ENCODE results near the gene CD302. TPM values are rescaled to one million over a fixed set of nuclear protein-coding genes. Genes with fewer than 3 reads are reported as not detected.

CD302 gene
- total and polyA plus RNA-seq, 2 donors (not counting 1 experiment from before 2014, with no cell fraction given) = 0.72 to 1.5 TPM

DNA sequence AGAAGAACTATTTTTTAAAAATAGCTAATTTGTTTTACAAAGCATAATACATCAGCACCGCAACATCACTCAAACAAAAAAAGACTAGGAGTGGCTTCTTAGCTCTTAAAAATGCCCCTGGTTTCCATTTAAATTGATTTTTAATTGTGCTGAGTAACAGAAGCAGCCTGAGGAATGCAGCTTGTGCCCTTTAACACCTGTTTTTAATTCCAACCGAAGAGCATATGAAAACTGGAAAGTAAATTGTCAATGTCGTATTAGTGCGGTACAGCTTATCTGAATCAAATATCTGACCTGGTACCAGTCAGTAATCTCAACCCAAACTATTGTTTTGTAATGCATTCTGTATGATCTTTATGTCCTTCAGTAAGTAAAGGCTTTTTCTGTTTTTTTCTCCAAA lies 13.2 kb upstream of the CD302 start:
- Histone ChIP-seq H3K36me3 (replicated peaks in 1 of 2; ENCODE audit: control extremely low read depth in 1 of 2, control insufficient read depth in 1 of 2, extremely low read depth in 1 of 2, insufficient read depth in 2 of 2, low read length in 1 of 2) (peaks cover 0 to 15% of the 10 kb centered on the region in 2 experiments), H3K27me3 (replicated peaks in 1 of 4; ENCODE audit: control extremely low read depth in 1 of 4, control insufficient read depth in 3 of 4, insufficient read depth in 4 of 4, low read length in 3 of 4) (no peaks in the 10 kb centered on the region), H3K9ac (ENCODE audit: low read length) (no peak overlapping the region), H3K27ac (ENCODE audit: low read length in 2 of 2) (no peak overlapping the region), H3K4me2 (replicated peaks; ENCODE audit: low read depth, low read length, poor library complexity, severe bottlenecking) (no peak overlapping the region), H4K20me1 (ENCODE audit: control insufficient read depth, insufficient read depth, low read length, poor library complexity, severe bottlenecking) (no peaks in the 10 kb centered on the region), H3K79me2 (ENCODE audit: control insufficient read depth, insufficient read depth, low read length) (no peaks in the 10 kb centered on the region), H3K4me3 (ENCODE audit: control extremely low read depth in 1 of 5, extremely low read depth in 1 of 5, insufficient read depth in 1 of 5, low read depth in 2 of 5, low read length in 4 of 5) (no peak overlapping the region), H2AFZ (ENCODE audit: insufficient read depth, low read depth, low read length, poor library complexity, severe bottlenecking) (no peak overlapping the region), H3K9me3 (ENCODE audit: control extremely low read depth in 1 of 3, control insufficient read depth in 2 of 3, insufficient read depth in 1 of 3, low read length in 2 of 3) (no peaks in the 10 kb centered on the region), H3K4me1 (ENCODE audit: control insufficient read depth in 2 of 2, insufficient read depth in 2 of 2, low read length in 2 of 2) (no peaks in the 10 kb centered on the region)
- DNase-seq (no peak), ATAC-seq (ENCODE audit: low read depth) (no peak)
- Mint-ChIP-seq H3K27ac (no peak overlapping the region), H3K27me3 (no peaks in the 10 kb centered on the region), H3K9me3 (ENCODE audit: insufficient read depth) (no peaks in the 10 kb centered on the region), H3K4me1 (no peaks in the 10 kb centered on the region), H3K4me3 (no peak overlapping the region)
- intact Hi-C loops (cut with micrococcal nuclease) = no loop called here
- TF ChIP-seq EZH2 (IDR thresholded peaks at IDR 0.05; ENCODE audit: borderline replicate concordance, insufficient read depth, low read depth, low read length, poor library complexity, severe bottlenecking) = no peak
- TF ChIP-seq, protein P1, sequence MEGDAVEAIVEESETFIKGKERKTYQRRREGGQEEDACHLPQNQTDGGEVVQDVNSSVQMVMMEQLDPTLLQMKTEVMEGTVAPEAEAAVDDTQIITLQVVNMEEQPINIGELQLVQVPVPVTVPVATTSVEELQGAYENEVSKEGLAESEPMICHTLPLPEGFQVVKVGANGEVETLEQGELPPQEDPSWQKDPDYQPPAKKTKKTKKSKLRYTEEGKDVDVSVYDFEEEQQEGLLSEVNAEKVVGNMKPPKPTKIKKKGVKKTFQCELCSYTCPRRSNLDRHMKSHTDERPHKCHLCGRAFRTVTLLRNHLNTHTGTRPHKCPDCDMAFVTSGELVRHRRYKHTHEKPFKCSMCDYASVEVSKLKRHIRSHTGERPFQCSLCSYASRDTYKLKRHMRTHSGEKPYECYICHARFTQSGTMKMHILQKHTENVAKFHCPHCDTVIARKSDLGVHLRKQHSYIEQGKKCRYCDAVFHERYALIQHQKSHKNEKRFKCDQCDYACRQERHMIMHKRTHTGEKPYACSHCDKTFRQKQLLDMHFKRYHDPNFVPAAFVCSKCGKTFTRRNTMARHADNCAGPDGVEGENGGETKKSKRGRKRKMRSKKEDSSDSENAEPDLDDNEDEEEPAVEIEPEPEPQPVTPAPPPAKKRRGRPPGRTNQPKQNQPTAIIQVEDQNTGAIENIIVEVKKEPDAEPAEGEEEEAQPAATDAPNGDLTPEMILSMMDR (IDR thresholded peaks at IDR 0.05) = no peak
- POLR2A ChIA-PET = no interaction called here
- CTCF ChIA-PET = interaction anchor here (0.7 kb wide), 1 partner anchor 8 kb away, joined by 3 read pairs; no protein-coding TSS in a partner anchor
- no CpG with 5 or more reads among the region's 4 CpGs for WGBS (ENCODE audit: insufficient coverage)

GRCh38 chr2:159808032-159808425 lies 10.0 kb upstream of the CD302 start:
- no peak for TF ChIP-seq EZH2 (IDR thresholded peaks at IDR 0.05; ENCODE audit: borderline replicate concordance, insufficient read depth, low read depth, low read length, poor library complexity, severe bottlenecking)
- TF ChIP-seq, protein P1 (IDR thresholded peaks at IDR 0.05) = no peak
- ATAC-seq (ENCODE audit: low read depth) (no peak), DNase-seq (no peak)
- Histone ChIP-seq H3K9me3 (ENCODE audit: control extremely low read depth in 1 of 3, control insufficient read depth in 2 of 3, insufficient read depth in 1 of 3, low read length in 2 of 3) (no peaks in the 10 kb centered on the region), H2AFZ (ENCODE audit: insufficient read depth, low read depth, low read length, poor library complexity, severe bottlenecking) (no peak overlapping the region), H3K4me3 (ENCODE audit: control extremely low read depth in 1 of 5, extremely low read depth in 1 of 5, insufficient read depth in 1 of 5, low read depth in 2 of 5, low read length in 4 of 5) (no peak overlapping the region), H4K20me1 (ENCODE audit: control insufficient read depth, insufficient read depth, low read length, poor library complexity, severe bottlenecking) (no peaks in the 10 kb centered on the region), H3K79me2 (ENCODE audit: control insufficient read depth, insufficient read depth, low read length) (no peaks in the 10 kb centered on the region), H3K4me2 (replicated peaks; ENCODE audit: low read depth, low read length, poor library complexity, severe bottlenecking) (no peak overlapping the region), H3K27me3 (replicated peaks in 1 of 4; ENCODE audit: control extremely low read depth in 1 of 4, control insufficient read depth in 3 of 4, insufficient read depth in 4 of 4, low read length in 3 of 4) (no peaks in the 10 kb centered on the region), H3K9ac (ENCODE audit: low read length) (no peak overlapping the region), H3K36me3 (replicated peaks in 1 of 2; ENCODE audit: control extremely low read depth in 1 of 2, control insufficient read depth in 1 of 2, extremely low read depth in 1 of 2, insufficient read depth in 2 of 2, low read length in 1 of 2) (peaks cover 0 to 15% of the 10 kb centered on the region in 2 experiments), H3K27ac (ENCODE audit: low read length in 2 of 2) (no peak overlapping the region), H3K4me1 (ENCODE audit: control insufficient read depth in 2 of 2, insufficient read depth in 2 of 2, low read length in 2 of 2) (no peaks in the 10 kb centered on the region)
- WGBS (ENCODE audit: insufficient coverage) = 94% methylated on average over 2 of the region's 5 CpGs
- no peak overlapping the region for H3K27ac Mint-ChIP-seq
- intact Hi-C loops (cut with micrococcal nuclease) = no loop called here
- H3K4me1 Mint-ChIP-seq = no peaks in the 10 kb centered on the region
- H3K9me3 Mint-ChIP-seq (ENCODE audit: insufficient read depth) = no peaks in the 10 kb centered on the region
- ChIA-PET POLR2A (no interaction called here), CTCF (interaction anchor here (1.1 to 3.0 kb wide), 4 partner anchors 34 to 906 kb away, joined by 3 to 15 read pairs (median 4); no protein-coding TSS in a partner anchor)
- no peak overlapping the region for H3K4me3 Mint-ChIP-seq
- H3K27me3 Mint-ChIP-seq = no peaks in the 10 kb centered on the region
